LHCN-M2 (cell line): ENCODE results near the gene RNU11. TPM values are rescaled to one million over a fixed set of nuclear protein-coding genes. Genes with fewer than 3 reads are reported as not detected.
"Not testable (repeated sequence)": the region's sequence is repeated elsewhere in the genome, so short reads cannot be mapped to it uniquely, and the experiment has no call there.

ENCODE experiments used
- DNase-seq: peaks from one replicate; pipeline ENCODE4 v3.0.0-alpha.2; 2012; ENCODE audit warnings: low read depth
- total RNA-seq: library from RNA; depleted of rRNA; stranded (reverse); fragments of >200 nt; gene quantifications from 2 replicates; pipeline ENCODE4 v1.2.3, GENCODE V29; 2014; rRNA removed

The RNU11 gene
- total RNA-seq, 1 experiment from 2014 or later, result not detected

DNA sequence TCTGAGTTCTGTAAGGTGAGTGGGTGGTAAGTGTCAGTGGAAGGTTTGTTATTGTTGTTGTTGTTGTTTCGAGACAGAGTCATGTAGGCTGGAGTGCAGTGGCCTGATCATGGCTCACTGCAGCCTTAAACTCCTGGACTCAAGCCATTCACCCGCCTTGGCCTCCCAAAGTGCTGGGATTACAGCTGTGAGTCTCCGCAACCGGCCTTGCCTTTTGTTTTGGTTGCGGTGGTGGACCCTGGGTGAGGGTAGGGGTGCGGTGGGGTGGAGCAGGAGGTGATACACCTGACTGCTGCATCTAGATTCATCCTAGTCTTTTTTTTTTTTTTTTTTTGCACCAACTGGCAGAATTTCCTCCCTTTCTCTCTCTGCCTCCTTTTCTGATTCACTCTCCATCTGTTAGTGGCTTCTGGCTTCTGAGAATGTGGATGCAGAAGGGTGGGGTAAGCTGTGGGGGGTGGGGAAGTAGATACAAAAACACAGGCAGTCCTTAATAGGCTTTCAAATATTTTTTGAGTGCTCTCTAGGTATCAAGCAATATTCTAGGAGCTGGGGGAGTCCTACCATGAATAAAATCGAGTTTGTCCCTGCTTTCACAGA lies 15.6 kb downstream of the RNU11 start:
- peak; percentile 33 for DNase-seq

DNA sequence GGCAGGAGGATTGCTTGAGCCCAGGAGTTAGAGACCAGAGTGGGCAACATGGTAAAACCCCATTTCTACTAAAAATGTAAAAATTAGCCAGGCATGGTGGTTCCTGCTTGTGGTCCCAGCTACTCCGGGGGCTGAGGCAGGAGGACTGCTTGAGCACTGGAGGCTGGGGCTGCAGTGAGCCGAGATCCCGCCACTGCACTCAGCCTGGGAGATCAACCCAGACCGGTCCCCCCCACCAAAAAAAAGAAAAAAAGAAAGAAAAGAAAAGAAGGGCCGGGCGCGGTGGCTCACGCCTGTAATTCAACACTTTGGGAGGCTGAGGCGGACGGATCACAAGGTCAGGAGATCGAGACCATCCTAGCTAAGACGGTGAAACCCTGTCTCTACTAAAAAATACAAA lies 18.4 kb downstream of the RNU11 start:
- no peak for DNase-seq

DNA sequence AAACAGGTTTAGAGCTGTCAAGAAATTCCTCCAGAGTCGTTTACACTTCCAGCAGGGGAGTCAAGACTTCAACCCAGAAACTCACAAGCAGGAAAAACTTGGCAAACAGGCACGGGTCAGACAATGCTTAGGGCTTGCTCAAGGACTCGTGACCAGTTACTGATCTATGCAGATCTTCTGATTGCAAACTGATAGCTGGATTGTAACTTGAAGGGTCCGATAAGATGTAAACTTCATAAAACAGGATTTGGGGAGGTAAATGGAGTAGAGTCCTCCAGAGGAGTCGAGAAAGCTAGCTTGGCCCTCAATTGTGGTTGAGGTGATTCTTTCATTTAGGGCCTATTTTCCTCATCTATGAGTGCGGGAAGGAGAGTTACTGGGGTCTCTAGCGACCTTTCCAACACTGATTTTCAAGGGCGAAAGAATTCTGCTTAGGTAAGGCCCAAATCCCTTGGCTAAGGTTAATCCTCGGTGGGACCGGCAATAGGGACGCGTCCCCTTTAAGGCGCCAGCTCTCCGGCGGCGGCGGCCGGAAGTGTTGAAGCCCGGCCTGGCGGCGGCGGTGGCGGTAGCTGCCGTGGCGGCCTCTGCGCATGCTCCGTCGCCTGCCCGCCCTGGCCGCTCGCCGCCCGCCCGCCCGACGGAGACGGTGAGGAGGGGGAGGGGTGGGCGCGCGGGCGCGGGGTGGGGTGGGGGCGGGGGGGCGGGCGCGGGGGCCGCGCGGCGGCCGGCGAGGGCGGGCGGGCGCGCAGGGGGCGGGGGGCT lies 20.0 kb downstream of the RNU11 start, which contains the start of gene GMEB1:
TSS of gene GMEB1 (plus strand) at position 594 of the 765 bp plus-strand sequence. CDS start 14,829 bp downstream, outside the sequence.
- peak; percentile 80 for DNase-seq

DNA sequence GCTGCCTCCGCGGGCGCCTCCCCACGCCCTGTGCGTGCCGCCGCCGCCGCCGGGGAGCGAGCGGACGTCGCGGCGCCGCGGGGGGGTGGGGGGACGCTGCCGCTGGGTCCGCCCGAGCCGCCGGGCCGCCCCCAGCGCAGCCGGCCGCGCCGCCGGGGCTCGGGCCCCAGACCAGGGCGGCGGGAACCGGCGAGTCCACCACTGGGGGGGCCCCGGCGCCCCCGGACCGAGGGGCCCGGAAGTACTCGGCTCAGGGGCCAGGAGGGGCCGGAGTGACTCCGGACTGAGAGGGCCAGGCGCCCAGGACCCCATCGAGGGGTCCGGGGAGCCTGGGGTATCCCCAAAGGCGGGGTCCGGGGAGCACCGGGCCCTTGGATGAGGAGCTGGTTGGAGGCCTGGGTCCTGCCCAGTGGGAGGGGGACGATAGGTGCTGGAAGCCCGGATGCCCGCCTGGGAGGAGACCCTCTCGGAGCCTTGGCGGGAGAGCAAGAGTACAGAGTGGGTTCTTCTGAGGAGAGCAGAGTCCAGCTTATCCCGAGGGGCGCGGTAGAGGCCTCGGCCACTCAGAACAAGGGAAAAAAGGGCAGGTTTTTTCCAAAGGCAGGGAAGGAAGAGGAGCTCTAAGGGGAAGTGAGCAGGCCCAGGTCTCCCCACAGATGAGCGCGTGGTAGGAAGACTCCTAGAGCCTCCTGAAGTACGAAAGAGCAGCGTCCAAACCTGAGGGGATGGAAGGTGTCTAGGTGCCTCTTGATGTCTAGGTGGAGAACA lies 20.7 kb downstream of the RNU11 start:
- peak; percentile 60 for DNase-seq

DNA sequence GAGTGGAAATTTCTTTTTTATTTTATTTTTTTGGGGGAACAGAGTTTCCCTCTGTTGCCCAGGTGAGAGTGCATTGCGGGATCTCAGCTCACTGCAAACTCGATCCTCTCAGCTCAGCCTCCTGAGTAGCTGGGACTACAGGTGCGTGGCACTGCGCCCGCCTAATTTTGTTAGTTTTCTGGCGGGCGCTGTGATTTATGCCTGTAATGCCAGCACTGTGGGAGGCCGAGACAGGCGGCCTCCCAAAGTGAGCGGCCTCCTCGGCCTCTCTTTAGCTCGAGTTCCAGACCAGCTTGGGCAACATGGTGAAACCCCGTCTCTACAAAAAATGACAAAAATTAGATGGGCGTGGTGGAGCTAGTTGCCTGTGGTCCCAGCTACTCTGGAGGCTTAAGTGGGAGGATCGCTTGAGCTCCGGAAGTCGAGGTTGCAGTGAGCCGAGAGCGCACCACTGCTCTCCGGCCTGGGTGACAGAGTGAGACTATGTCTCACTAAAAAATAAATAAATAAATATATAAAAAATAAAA lies 22.9 kb downstream of the RNU11 start:
- no peak for DNase-seq

DNA sequence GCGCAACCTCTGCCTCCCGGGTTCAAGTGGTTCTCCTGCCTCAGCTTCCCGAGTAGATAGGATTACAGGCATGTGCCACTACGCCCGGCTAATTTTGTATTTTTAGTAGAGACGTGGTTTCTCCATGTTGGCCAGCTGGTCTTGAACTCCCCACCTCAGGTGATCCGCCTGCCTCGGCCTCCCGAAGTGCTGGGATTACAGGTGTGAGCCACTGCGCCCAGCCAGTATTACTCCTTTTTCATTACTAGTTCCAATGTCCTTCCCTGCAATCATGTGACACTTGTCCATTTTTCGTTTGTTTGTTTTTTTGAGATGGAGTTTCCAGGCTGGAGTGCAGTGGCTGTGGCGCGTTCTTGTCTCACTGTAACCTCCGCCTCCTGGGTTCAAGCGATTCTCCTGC lies 24.6 kb downstream of the RNU11 start:
- not testable (repeated sequence) for DNase-seq

DNA sequence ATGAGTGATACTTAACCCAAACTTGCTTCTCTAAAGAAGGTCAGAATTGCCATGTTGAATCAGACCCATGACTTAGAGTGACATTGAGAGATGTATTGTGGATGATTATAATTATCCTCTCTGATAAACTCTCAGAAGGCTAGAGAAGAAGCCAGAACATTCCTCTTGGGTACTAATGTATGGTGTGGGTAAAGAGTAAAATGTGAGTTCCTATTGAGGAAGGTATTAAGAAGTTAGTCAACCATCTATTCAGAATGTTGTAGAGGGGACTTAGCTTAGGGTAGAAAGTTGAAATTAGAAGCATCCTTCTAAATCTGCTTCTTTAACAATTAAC lies 27.5 kb downstream of the RNU11 start:
- no peak for DNase-seq

DNA sequence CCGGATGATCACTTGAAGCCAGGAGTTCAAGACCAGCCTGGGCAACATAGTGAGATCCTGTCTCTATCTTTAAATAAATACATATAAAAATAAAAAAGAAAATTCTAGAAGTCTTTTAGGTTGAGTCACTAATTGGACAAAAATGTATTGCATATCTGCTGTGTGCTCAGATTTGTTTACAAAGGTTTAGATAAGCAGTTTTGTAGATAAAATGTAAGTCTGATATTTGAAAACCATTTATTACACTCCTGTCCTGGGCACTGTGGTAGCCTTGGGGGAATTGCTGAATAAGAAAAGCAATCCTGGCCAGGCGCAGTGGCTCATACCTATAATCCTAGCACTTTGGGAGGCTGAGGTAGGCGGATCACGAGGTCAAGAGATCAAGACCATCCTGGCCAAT lies 31.8 kb downstream of the RNU11 start:
- no peak for DNase-seq

DNA sequence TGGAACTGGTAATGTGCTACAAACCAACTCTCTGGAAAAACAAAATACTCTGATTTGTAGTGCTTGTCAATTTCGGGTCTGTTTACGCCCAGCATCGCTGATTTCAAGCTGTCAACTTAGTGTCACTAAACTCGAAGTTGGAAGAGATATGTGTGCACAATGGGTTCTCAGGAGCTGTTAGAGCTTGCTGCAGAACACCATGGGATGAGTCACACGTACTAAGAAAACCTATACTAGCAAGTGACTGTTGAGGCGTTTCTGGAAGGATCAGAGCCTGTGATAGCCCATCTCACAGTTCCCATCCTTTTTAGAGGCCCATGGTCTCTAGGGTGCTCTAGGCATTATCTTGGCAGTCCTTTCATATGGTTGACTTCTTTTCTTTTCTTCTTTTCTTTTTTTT lies 34.4 kb downstream of the RNU11 start:
- DNase-seq, result no peak

DNA sequence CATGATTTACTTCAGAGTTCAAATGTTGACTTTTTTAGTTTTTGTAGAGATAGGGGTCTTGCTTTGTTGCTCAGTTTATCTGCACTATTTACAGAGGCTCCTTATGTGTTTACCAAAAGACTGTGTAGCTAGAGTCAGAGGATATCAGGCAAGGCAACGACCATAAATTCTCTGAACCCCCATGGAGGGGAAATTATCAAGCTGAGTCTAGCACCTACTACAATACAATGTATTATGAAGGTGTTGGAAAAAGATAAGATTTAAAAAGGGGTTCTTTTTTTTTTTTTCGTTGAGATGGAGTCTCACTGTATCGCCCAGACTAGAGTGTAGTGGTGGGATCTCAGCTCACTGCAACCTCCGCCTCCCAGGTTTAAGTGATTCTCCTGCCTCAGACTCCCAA lies 36.5 kb downstream of the RNU11 start:
- no peak for DNase-seq

DNA sequence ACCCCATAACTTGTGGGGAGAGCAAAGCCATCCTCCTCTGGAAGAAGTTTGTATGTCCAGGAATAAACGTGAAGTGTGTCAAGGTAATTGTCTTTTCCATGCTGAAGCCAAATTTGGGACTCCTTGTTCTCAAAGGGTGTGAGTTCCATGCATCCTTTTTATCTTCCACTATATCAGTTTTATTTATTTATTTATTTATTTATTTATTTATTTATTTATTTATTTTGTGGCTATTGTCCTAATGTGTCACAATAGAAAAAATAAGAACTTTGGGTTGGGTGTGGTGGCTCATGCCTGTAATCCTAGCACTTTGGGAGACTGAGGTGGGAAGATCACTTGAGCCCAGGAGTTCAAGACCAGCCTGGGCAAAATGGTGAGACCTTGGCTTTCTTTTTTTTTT lies 43.2 kb downstream of the RNU11 start:
- DNase-seq, result not testable (repeated sequence)

Other genes starting within 250 kb of the RNU11 start
- 46.4 and 53.1 TPM in 2 replicates for gene RCC1, start 142.6 kb upstream of the RNU11 start, total RNA-seq
- gene TRNAU1AP, start 95.5 kb upstream of the RNU11 start, total RNA-seq, result 17.8 and 22.6 TPM in 2 replicates
- 1.6 and 3.0 TPM in 2 replicates for gene RAB42, start 56.3 kb upstream of the RNU11 start, total RNA-seq
- 32.5 and 43.7 TPM in 2 replicates for gene TAF12, start 5.5 kb upstream of the RNU11 start, total RNA-seq
- 8.5 and 8.7 TPM in 2 replicates for gene GMEB1, start 20.2 kb downstream of the RNU11 start, total RNA-seq
- 53.5 and 66.7 TPM in 2 replicates for gene YTHDF2, start 88.3 kb downstream of the RNU11 start, total RNA-seq
- gene OPRD1, start 163.6 kb downstream of the RNU11 start, total RNA-seq, result 0.23 and 0.32 TPM in 2 replicates